Naive thymus-derived CD8-positive, alpha-beta T cell (primary cell): ENCODE data around the gene BAX. TPM values are rescaled to one million over a fixed set of nuclear protein-coding genes. Genes with fewer than 3 reads are reported as not detected.

ENCODE experiments used
- ATAC-seq, 2 donors: fragments of 150-1000 bp; cut with Tn5 transposase in 1 of 2; sonication (Bioruptor Pico), chemical (Tn5 transposase) in 1 of 2; 1 replicate in 1 of 2; 2 replicates in 1 of 2; pipeline ENCODE4 v1.10.0; 2021; ENCODE audit warnings: mild to moderate bottlenecking in 2 of 2, moderate library complexity in 2 of 2
- POLR2A ChIA-PET: fragments of 350-600 bp; sonication (Branson Sonifier 250); formaldehyde crosslinking; loops from one replicate; lab custom pipeline; 2021; ENCODE audit warnings: antibody characterized with exemption; lab: Charles Lee
- DNase-seq, 10 donors: peaks; one replicate each; pipeline versions ENCODE4 v3.0.0 to v3.0.0-alpha.2; 2020 to 2022
- H3K27ac Mint-ChIP-seq, 10 donors: one replicate each; pipeline ENCODE4 v1.8.0; 2020 to 2022; ENCODE audit warnings: mild to moderate bottlenecking in 10 of 10, mixed read lengths in 10 of 10, moderate library complexity in 4 of 10, inconsistent platforms in 1 of 10
- H3K27me3 Mint-ChIP-seq, 5 donors: one replicate each; pipeline ENCODE4 v1.8.0; 2021 to 2022; ENCODE audit warnings: mixed read lengths in 5 of 5
- H3K36me3 Mint-ChIP-seq, 3 donors: one replicate each; pipeline ENCODE4 v1.8.0; 2020 to 2022; ENCODE audit warnings: mixed read lengths in 3 of 3, mild to moderate bottlenecking in 2 of 3, inconsistent platforms in 1 of 3
- H3K4me1 Mint-ChIP-seq, 4 donors: one replicate each; pipeline ENCODE4 v1.8.0; 2021 to 2022; ENCODE audit warnings: mixed read lengths in 4 of 4
- H3K4me3 Mint-ChIP-seq, 10 donors: one replicate each; pipeline ENCODE4 v1.8.0; 2020 to 2022; ENCODE audit warnings: mild to moderate bottlenecking in 10 of 10, mixed read lengths in 10 of 10, moderate library complexity in 6 of 10, inconsistent platforms in 1 of 10
- H3K9me3 Mint-ChIP-seq, 9 donors: one replicate each; pipeline ENCODE4 v1.8.0; 2020 to 2022; ENCODE audit warnings: mixed read lengths in 9 of 9, mild to moderate bottlenecking in 3 of 9, inconsistent platforms in 1 of 9, moderate library complexity in 1 of 9
- polyA plus RNA-seq, 3 donors: library from polyadenylated mRNA; unstranded; fragments of 300-500 nt; fragmentation: Illumina TruSeq; gene quantifications; one replicate each; pipeline ENCODE4 v1.2.3, GENCODE V29; 2021
- total RNA-seq, 8 experiments: library from RNA in 2 of 8; stranded (reverse) in 2 of 8; gene quantifications; one replicate each; pipeline ENCODE4 v1.2.3 and lab custom pipeline; 2021 to 2026

Gene BAX
- total and polyA plus RNA-seq, 5 experiments from 2014 or later: 58.5 to 181 (median 97.1) TPM

- H3K27ac Mint-ChIP-seq: peak overlapping the region in 8 of 10 donors; percentile 14 to 84 (median 48)
- H3K4me3 Mint-ChIP-seq: peak overlapping the region in 4 of 10 donors; percentile 1 to 47 (median 32)
- H3K27me3 Mint-ChIP-seq: no peaks in the 10 kb centered on the region
- POLR2A ChIA-PET: interaction anchor here (0.6 kb wide), 1 partner anchor 342 kb away, joined by 8 read pairs; no protein-coding TSS in a partner anchor
- no peak for DNase-seq
- no peaks in the 10 kb centered on the region for H3K9me3 Mint-ChIP-seq
- peaks cover 34 to 48% (median 36%) of the 10 kb centered on the region in 4 donors for H3K4me1 Mint-ChIP-seq
- ATAC-seq: no peak
- peaks cover 0 to 28% (median 0%) of the 10 kb centered on the region in 3 donors for H3K36me3 Mint-ChIP-seq
Measured at GRCh38 chr19:48990400-48990799, 35.7 kb downstream of the BAX start.

- Mint-ChIP-seq H3K4me3 (peak overlapping the region in 2 of 10 donors; percentile 24 to 54), H3K27ac (peak overlapping the region in 5 of 10 donors; percentile 10 to 65 (median 32))
Measured at GRCh38 chr19:48991011-48991609, 36.4 kb downstream of the BAX start.

DNA sequence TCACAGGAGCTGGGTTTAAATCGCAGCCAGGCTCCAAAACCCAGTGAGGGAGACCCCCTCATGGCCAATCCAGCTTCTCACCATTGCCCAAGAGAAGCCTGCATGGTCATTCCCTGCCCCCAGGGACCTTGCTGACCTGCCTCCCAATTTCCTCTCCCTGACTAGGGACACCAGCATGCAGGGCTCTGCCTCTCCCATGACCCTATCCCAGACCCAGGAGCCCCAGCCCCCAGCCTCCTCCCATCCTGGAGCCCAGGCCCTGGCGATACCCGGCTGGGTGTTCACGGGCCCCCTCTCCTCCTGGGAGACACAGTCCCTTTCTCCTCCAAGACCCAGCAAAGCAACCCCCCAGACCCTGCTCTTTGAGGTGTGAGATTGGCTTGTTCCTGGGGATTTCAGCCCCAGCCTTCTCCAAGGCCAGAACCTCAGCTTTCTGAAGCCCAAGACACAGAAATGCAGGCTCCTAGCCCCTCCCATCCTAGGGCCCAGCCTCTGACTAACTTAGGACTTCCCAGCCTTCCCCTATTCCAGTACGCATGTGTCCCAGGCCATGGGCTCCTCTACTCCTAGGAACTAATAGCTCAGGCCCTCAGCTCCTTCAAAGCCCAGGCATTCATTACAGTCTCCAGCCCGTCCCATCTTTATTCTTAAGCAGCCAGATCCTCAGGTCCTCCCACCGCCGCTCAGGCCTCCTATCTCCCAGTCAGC lies 37.4 kb downstream of the BAX start:
- DNase-seq (no peak), ATAC-seq (no peak)
- H3K27ac Mint-ChIP-seq: peak overlapping the region; percentile 89 to 99 (median 98)
- no peaks in the 10 kb centered on the region for H3K27me3 Mint-ChIP-seq
- peak overlapping the region; percentile 92 to 98 (median 94) for H3K4me3 Mint-ChIP-seq
- POLR2A ChIA-PET: interaction anchor here (0.5 to 3.4 kb wide), 10 partner anchors 13 to 154 kb away, joined by 3 to 53 read pairs (median 6); partner anchors contain the start of genes BAX, DHDH and FTL
- peaks cover 34 to 53% (median 38%) of the 10 kb centered on the region in 4 donors for H3K4me1 Mint-ChIP-seq
- H3K36me3 Mint-ChIP-seq: peaks cover 0 to 25% (median 0%) of the 10 kb centered on the region in 3 donors
- no peaks in the 10 kb centered on the region for H3K9me3 Mint-ChIP-seq

More at GRCh38 chr19:48991011-48991609, 36.4 kb downstream of the BAX start:
- Mint-ChIP-seq H3K4me1 (peaks cover 34 to 50% (median 36%) of the 10 kb centered on the region in 4 donors), H3K36me3 (peaks cover 0 to 25% (median 0%) of the 10 kb centered on the region in 3 donors), H3K9me3 (no peaks in the 10 kb centered on the region), H3K27me3 (no peaks in the 10 kb centered on the region)
- no peak for DNase-seq
- ATAC-seq: no peak
- POLR2A ChIA-PET: interaction anchor here (0.6 to 3.4 kb wide), 3 partner anchors 14 to 63 kb away, joined by 3 to 53 read pairs (median 4); partner anchors contain the start of gene FTL

DNA sequence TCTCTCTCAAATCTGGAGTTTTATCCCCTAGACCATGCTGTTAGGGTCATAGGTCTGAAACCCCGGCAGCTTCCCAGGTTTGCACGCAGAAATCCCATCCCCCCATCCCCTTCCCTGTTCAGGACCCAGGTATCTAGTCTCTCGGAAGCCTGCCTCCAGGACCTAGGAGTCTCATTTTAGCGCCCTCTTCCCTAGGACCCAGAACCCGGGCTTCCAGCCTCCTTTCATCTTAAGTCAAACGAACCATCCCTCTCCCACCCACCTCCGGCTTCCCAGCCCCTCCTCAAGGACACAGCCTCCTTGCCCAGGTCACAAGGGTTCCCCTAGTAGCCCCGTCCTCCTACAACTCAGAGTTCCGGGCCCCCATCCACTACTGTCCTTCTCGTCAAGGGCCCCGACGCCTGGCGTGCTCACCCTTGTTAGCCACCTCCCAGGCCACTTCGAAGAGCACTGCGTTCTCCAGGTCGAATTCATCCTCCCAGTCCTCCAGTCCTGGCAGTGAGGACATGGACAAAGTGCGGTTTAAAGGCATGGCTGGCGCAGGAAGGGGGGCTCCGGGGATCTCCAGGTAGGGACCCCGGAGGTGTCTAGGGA lies 38.0 kb downstream of the BAX start:
- Mint-ChIP-seq H3K36me3 (peaks cover 0 to 21% (median 0%) of the 10 kb centered on the region in 3 donors), H3K27me3 (no peaks in the 10 kb centered on the region), H3K4me3 (peak overlapping the region; percentile 92 to 98 (median 94)), H3K4me1 (peaks cover 35 to 57% (median 39%) of the 10 kb centered on the region in 4 donors), H3K9me3 (no peaks in the 10 kb centered on the region), H3K27ac (peak overlapping the region; percentile 89 to 99 (median 98))
- no peak for ATAC-seq
- POLR2A ChIA-PET: interaction anchor here (0.5 to 3.4 kb wide), 30 partner anchors 9 to 774 kb away, joined by 3 to 53 read pairs (median 4); partner anchors contain the start of genes AP2A1, BAX, BCL2L12 and CA11
- DNase-seq: no peak

- ATAC-seq (peak; percentile 92), DNase-seq (peak; percentile 98 to 100 (median 99))
- POLR2A ChIA-PET: interaction anchor here (0.5 to 3.4 kb wide), 35 partner anchors 10 to 795 kb away, joined by 3 to 53 read pairs (median 4); partner anchors contain the start of genes AP2A1, BAX, BCL2L12 and CA11
- Mint-ChIP-seq H3K36me3 (peaks cover 0 to 15% (median 0%) of the 10 kb centered on the region in 3 donors), H3K27ac (peak within 1 kb of the TSS; percentile 90 to 99 (median 98)), H3K4me3 (peak within 1 kb of the TSS; percentile 92 to 98 (median 94)), H3K27me3 (no peaks in the 10 kb centered on the region), H3K9me3 (no peaks in the 10 kb centered on the region), H3K4me1 (peaks cover 33 to 63% (median 44%) of the 10 kb centered on the region in 4 donors)
Measured at GRCh38 chr19:48993175-48994034, 38.7 kb downstream of the BAX start, which contains the start of the genes GYS1 and RUVBL2. TSS of gene GYS1 (minus strand) at chr19:48993309. CDS start at chr19:48993112, 197 bp downstream. TSS of gene RUVBL2 (plus strand) at chr19:48993887. CDS start at chr19:48993912, 25 bp downstream.

DNA sequence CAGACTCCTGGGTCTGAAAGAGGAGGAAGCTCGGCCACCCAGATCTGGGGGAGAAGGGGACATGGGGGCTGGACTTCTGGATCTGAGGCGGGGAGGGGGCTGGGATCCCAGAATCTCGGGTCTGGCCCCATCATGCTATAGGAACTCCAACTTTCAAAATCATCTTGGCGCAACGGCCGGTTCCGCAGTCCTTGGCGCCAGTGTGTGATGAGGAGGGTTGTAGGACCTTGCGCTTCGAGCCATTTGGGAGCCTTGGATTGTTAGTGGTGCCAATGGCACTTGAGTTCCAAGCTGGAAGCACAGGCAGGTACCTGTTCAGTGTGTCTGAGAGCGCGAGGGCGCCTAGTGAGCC lies 39.3 kb downstream of the BAX start:
- POLR2A ChIA-PET: interaction anchor here (0.6 to 3.4 kb wide), 20 partner anchors 11 to 794 kb away, joined by 3 to 53 read pairs (median 5); partner anchors contain the start of genes FTL, LIN7B, NUCB1 and RPL18
- Mint-ChIP-seq H3K36me3 (peaks cover 0 to 9% (median 0%) of the 10 kb centered on the region in 3 donors), H3K27ac (peak overlapping the region; percentile 90 to 99 (median 98)), H3K9me3 (no peaks in the 10 kb centered on the region), H3K4me1 (peaks cover 30 to 63% (median 44%) of the 10 kb centered on the region in 4 donors), H3K27me3 (no peaks in the 10 kb centered on the region), H3K4me3 (peak overlapping the region; percentile 92 to 98 (median 94))
- ATAC-seq (no peak), DNase-seq (no peak)

- Mint-ChIP-seq H3K36me3 (peaks cover 0 to 12% (median 2%) of the 10 kb centered on the region in 3 donors), H3K4me3 (no peak overlapping the region), H3K9me3 (no peaks in the 10 kb centered on the region), H3K27me3 (no peaks in the 10 kb centered on the region), H3K27ac (peak overlapping the region in 1 of 10 donors; percentile 81), H3K4me1 (peaks cover 13 to 44% (median 32%) of the 10 kb centered on the region in 4 donors)
- POLR2A ChIA-PET: no interaction called here
- ATAC-seq (no peak), DNase-seq (peak in 5 of 10 donors; percentile 17 to 28 (median 22))
Measured at GRCh38 chr19:48997972-48998371, 43.3 kb downstream of the BAX start.

GRCh38 chr19:48999481-49000325 lies 45.0 kb downstream of the BAX start:
- Mint-ChIP-seq H3K36me3 (peaks cover 0 to 28% (median 2%) of the 10 kb centered on the region in 3 donors), H3K4me3 (no peak overlapping the region), H3K4me1 (peaks cover 8 to 30% (median 20%) of the 10 kb centered on the region in 4 donors), H3K9me3 (no peaks in the 10 kb centered on the region), H3K27me3 (no peaks in the 10 kb centered on the region), H3K27ac (peak overlapping the region in 4 of 10 donors; percentile 0 to 70 (median 54))
- POLR2A ChIA-PET: no interaction called here
- DNase-seq (peak; percentile 38 to 77 (median 54)), ATAC-seq (peak; percentile 87 to 89)

- H3K9me3 Mint-ChIP-seq: no peaks in the 10 kb centered on the region
- no peaks in the 10 kb centered on the region for H3K27me3 Mint-ChIP-seq
- peaks cover 0 to 54% (median 12%) of the 10 kb centered on the region in 3 donors for H3K36me3 Mint-ChIP-seq
- DNase-seq (no peak), ATAC-seq (no peak)
- peaks cover 0 to 9% (median 6%) of the 10 kb centered on the region in 4 donors for H3K4me1 Mint-ChIP-seq
- no peak overlapping the region for H3K27ac Mint-ChIP-seq
- H3K4me3 Mint-ChIP-seq: no peak overlapping the region
- POLR2A ChIA-PET: interaction anchor here (0.7 kb wide), 1 partner anchor 19 kb away, joined by 4 read pairs; no protein-coding TSS in a partner anchor
Measured at GRCh38 chr19:49004133-49004532, 49.5 kb downstream of the BAX start.

DNA sequence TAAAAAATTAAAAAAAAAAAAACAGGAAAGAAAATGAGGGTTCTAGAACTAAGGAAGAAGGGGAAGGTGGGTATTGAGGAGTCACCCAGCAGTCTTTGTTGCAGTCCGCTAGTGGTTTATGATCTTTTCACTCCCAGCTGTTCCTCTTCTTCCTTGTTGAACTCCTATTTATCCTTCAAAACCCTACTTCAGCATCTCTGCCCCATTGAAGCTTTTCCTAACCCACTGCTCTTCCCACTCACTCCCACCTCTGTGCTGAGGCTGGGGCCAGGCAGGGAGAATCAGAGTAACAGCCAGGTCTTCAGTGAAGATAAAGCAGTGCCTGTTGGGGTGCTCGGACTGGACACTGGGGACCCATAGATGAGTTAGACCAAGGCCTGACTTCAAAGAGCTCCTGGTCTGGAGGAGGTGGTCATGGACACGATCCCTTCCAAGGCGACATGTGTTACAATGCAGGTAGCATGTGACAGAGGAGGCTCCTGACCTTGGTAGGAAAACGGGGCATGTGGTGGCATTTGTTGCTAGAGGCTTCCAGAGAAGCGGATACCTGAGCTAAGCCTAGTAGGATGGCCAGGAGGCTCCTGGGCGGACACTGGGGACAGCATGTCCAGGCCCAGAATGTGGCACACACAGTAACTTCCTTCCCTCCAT lies 50.4 kb downstream of the BAX start:
- DNase-seq: no peak
- no peaks in the 10 kb centered on the region for H3K9me3 Mint-ChIP-seq
- no peak for ATAC-seq

More for the DNA sequence above, 50.4 kb downstream of the BAX start:
- POLR2A ChIA-PET: interaction anchor here (0.7 kb wide), 1 partner anchor 20 kb away, joined by 4 read pairs; no protein-coding TSS in a partner anchor
- Mint-ChIP-seq H3K4me3 (peak overlapping the region in 1 of 10 donors; percentile 51), H3K4me1 (no peaks in the 10 kb centered on the region), H3K27ac (peak overlapping the region in 1 of 10 donors; percentile 43), H3K27me3 (no peaks in the 10 kb centered on the region), H3K36me3 (peaks cover 0 to 57% (median 10%) of the 10 kb centered on the region in 3 donors)
